ENCODE results near the gene MYPOP. TPM values are rescaled to one million over a fixed set of nuclear protein-coding genes. Genes with fewer than 3 reads are reported as not detected.

Gene MYPOP, protein sequence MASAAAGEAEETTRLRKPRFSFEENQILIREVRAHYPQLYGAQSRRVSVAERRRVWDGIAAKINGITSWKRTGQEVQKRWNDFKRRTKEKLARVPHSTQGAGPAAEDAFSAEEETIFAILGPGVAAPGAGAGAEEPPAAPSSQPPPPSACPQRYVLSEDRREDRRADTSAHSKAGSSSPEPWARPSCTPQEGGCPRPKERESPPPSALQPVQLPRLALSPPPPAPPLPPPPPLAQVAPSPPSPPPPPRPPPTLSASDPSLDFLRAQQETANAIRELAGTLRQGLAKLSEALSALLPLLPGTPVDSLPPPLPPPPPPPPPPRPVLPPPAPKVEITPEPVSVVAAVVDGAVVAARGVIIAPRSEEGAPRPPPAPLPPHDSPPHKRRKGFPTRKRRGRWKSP
- total RNA-seq (2.4 and 3.5 TPM in 2 replicates), polyA plus RNA-seq (2.5 and 3.1 TPM in 2 replicates)

DNA sequence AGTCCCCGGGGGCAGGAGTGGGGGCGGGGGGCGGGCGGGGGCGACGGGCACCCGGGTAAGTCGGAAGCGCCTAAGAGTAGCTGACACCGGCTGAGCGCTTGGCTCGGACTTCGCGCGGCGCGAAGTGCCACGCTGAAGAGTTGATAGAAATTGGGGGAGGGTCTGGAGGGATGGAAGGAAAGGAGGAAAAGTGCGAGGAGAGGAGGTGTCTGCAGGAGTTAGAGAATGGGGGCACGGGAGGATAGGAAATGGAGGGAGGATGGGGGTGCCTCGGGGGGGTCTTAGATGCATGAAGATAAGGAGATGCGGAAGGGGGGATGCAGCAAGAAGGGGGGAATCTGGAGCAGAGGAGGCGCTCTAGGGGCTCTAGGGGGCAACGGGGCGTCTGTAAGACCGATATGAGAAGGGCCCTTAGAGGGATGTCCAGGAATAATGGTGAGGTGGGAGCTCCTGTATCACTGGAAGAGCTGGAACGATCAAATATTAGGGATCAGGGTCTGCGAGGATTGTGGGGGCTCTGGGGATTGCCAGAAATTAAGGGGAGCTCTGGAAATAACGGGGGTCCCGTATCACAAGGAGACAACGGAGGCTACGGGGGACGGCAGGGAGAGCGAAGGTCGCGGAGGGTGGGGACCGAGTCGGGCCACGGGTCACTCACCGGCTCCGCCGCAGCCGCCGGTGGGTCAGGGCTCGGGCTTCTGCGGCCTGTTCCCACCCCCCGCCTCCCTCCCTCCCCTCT is at the start of gene MYPOP:
MYPOP (minus strand) TSS at position 702 of the 739 bp plus-strand sequence. CDS start 840 bp downstream, outside the sequence.
- Histone ChIP-seq H3K9me3 (ENCODE audit: low read depth) (no peaks in the 10 kb centered on the region), H3K79me2 (peaks cover 28% of the 10 kb centered on the region), H3K4me1 (ENCODE audit: insufficient read depth) (peaks cover 17% of the 10 kb centered on the region), H3K27ac (peak within 1 kb of the TSS; percentile 6), H2AFZ (peak within 1 kb of the TSS; percentile 57), H3K4me2 (peak within 1 kb of the TSS; percentile 97), H3K9me2 (replicated peaks; ENCODE audit: insufficient read depth) (no peaks in the 10 kb centered on the region), H3K27me3 (no peaks in the 10 kb centered on the region), H3K36me3 (replicated peaks; ENCODE audit: insufficient read depth, low read depth) (no peaks in the 10 kb centered on the region), H3K4me3 (peak within 1 kb of the TSS; percentile 64), H4K20me1 (ENCODE audit: insufficient read depth, poor library complexity, severe bottlenecking) (peaks cover 6% of the 10 kb centered on the region)
- peak; percentile 57 for DNase-seq (ENCODE audit: low spot score)
- under 1% methylated on average over 33 of the region's 47 CpGs for WGBS (ENCODE audit: low lambda C conversion rate, missing lambda C conversion rate)
- TF ChIP-seq, protein P1, sequence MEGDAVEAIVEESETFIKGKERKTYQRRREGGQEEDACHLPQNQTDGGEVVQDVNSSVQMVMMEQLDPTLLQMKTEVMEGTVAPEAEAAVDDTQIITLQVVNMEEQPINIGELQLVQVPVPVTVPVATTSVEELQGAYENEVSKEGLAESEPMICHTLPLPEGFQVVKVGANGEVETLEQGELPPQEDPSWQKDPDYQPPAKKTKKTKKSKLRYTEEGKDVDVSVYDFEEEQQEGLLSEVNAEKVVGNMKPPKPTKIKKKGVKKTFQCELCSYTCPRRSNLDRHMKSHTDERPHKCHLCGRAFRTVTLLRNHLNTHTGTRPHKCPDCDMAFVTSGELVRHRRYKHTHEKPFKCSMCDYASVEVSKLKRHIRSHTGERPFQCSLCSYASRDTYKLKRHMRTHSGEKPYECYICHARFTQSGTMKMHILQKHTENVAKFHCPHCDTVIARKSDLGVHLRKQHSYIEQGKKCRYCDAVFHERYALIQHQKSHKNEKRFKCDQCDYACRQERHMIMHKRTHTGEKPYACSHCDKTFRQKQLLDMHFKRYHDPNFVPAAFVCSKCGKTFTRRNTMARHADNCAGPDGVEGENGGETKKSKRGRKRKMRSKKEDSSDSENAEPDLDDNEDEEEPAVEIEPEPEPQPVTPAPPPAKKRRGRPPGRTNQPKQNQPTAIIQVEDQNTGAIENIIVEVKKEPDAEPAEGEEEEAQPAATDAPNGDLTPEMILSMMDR (IDR thresholded peaks at IDR 0.05; ENCODE audit: poor library complexity), result no peak
- TF ChIP-seq EZH2 (IDR thresholded peaks at IDR 0.05; ENCODE audit: borderline replicate concordance), result no peak
- TF ChIP-seq EZH2phosphoT487 (IDR thresholded peaks at IDR 0.05; ENCODE audit: low read depth, severe bottlenecking, unreplicated experiment), result no peak

DNA sequence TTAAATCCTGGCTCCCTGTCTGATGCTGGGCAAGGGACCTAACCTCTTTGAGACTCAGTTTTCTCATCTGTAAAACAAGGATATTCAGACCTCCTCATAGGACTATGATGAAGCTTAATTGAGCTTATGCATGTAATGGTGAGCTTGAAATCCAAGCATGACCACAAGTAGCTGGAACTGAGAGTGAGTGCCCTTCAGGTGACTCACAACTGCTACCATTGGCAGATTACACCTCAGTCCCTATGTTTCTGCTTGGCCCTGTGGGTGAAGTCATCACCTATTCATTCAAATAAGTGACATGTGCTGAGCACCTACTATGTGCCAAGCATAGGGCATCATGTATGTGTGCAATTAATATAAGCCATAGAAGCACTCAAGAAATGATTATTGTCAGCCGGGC is 45.5 kb upstream of the MYPOP start:
- no peaks in the 10 kb centered on the region for H4K20me1 ChIP-seq (ENCODE audit: insufficient read depth, poor library complexity, severe bottlenecking)
- no peak for DNase-seq (ENCODE audit: low spot score)
- peaks cover 5% of the 10 kb centered on the region for H3K27me3 ChIP-seq
- no peak overlapping the region for H2AFZ ChIP-seq
- no peak overlapping the region for H3K4me3 ChIP-seq
- H3K9me2 ChIP-seq (replicated peaks; ENCODE audit: insufficient read depth), result no peaks in the 10 kb centered on the region
- WGBS (ENCODE audit: low lambda C conversion rate, missing lambda C conversion rate), result 93% methylated on average over 1 of the region's 1 CpG
- TF ChIP-seq EZH2 (IDR thresholded peaks at IDR 0.05; ENCODE audit: borderline replicate concordance) (no peak), EZH2phosphoT487 (IDR thresholded peaks at IDR 0.05; ENCODE audit: low read depth, severe bottlenecking, unreplicated experiment) (no peak)
- TF ChIP-seq, protein P1 (IDR thresholded peaks at IDR 0.05; ENCODE audit: poor library complexity), result no peak
- H3K27ac ChIP-seq, result no peak overlapping the region
- H3K4me1 ChIP-seq (ENCODE audit: insufficient read depth), result peaks cover 6% of the 10 kb centered on the region
- no peak overlapping the region for H3K4me2 ChIP-seq
- H3K36me3 ChIP-seq (replicated peaks; ENCODE audit: insufficient read depth, low read depth), result no peaks in the 10 kb centered on the region
- H3K9me3 ChIP-seq (ENCODE audit: low read depth), result no peaks in the 10 kb centered on the region
- no peaks in the 10 kb centered on the region for H3K79me2 ChIP-seq

DNA sequence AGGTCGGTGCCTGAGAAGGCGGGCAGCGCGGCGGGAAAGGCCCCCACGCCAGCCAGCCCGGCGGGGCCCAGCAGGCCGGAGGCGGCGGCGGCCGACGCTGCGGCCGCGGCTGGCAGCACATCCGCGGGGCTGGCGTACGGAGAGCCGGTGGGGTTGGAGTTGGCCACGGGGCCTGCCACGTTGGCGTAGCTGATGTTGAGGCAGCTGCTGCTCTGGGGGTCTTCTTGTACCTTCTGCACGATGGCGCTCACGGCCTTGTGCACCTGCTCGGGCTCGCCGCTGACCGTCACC is 38.0 kb upstream of the MYPOP start:
- no peaks in the 10 kb centered on the region for H4K20me1 ChIP-seq (ENCODE audit: insufficient read depth, poor library complexity, severe bottlenecking)
- peaks cover 13% of the 10 kb centered on the region for H3K27me3 ChIP-seq
- TF ChIP-seq, protein P1 (IDR thresholded peaks at IDR 0.05; ENCODE audit: poor library complexity), result no peak
- H3K79me2 ChIP-seq, result no peaks in the 10 kb centered on the region
- no peaks in the 10 kb centered on the region for H3K36me3 ChIP-seq (replicated peaks; ENCODE audit: insufficient read depth, low read depth)
- no peaks in the 10 kb centered on the region for H3K4me1 ChIP-seq (ENCODE audit: insufficient read depth)
- H2AFZ ChIP-seq, result no peak overlapping the region
- H3K9me2 ChIP-seq (replicated peaks; ENCODE audit: insufficient read depth), result no peaks in the 10 kb centered on the region
- H3K4me2 ChIP-seq, result no peak overlapping the region
- DNase-seq (ENCODE audit: low spot score), result no peak
- H3K27ac ChIP-seq, result no peak overlapping the region
- no peaks in the 10 kb centered on the region for H3K9me3 ChIP-seq (ENCODE audit: low read depth)
- H3K4me3 ChIP-seq, result no peak overlapping the region
- 99% methylated on average over 29 of the region's 32 CpGs for WGBS (ENCODE audit: low lambda C conversion rate, missing lambda C conversion rate)

All from hepatocyte (in vitro differentiated cells).